Bronchial epithelial cell (primary cell): ENCODE results near the gene CATSPERE. TPM values are rescaled to one million over a fixed set of nuclear protein-coding genes. Genes with fewer than 3 reads are reported as not detected.
"Not testable (repeated sequence)": the region's sequence is repeated elsewhere in the genome, so short reads cannot be mapped to it uniquely, and the experiment has no call there.

Experiments used
- DNase-seq: peaks from one replicate; pipeline ENCODE4 v3.0.0-alpha.2; 2010; ENCODE audit warnings: low read depth
- FAIRE-seq: peaks from 2 replicates; lab custom pipeline; 2011; peaks lifted over from hg19 to GRCh38; lab: Jason Lieb, UNC
- H3K27me3 ChIP-seq: 2 replicates; pipeline ENCODE4 v1.5.1; 2011; ENCODE audit warnings: low read length; ENCODE audit not compliant: control insufficient read depth, insufficient read depth
- H3K36me3 ChIP-seq: 2 replicates; pipeline ENCODE4 v1.5.1; 2011; ENCODE audit warnings: low read length; ENCODE audit not compliant: control insufficient read depth, insufficient read depth
- H3K4me3 ChIP-seq: 2 replicates; pipeline ENCODE4 v1.5.1; 2011; ENCODE audit warnings: mild to moderate bottlenecking, low read depth, low read length, control low read depth
- total RNA-seq: library from RNA; depleted of rRNA; stranded (reverse); fragments of >200 nt; gene quantifications from 2 replicates; pipeline ENCODE4 v1.2.1, GENCODE V29; 2014
- TF ChIP-seq, protein P1 (sequence below): IDR thresholded peaks from 2 replicates; pipeline ENCODE4 v1.5.1; 2011; ENCODE audit warnings: mild to moderate bottlenecking, moderate library complexity, low read length, control low read depth, inconsistent platforms; ENCODE audit not compliant: insufficient read depth, severe bottlenecking

CATSPERE gene
- total RNA-seq, 1 donor from 2014 or later, result under 0.01 TPM

DNA sequence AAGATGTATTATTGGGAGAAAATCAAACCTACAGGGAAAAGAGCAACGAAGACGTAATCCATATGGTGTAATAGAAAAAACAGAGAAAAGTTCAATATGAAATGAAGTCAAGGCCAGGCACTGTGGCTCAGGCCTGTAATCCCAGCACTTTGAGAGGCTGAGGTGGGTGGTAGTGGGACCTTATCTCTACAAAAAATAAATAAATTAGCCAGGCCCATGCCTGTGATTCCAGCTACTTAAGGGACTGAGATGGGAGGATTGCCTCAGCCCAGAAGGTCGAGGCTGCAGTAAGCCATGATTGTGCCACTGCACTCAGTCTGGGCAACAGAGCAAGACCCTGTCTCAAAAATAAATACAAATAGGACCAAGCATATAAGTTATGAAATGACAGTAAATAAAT lies 203.3 kb downstream of the CATSPERE start:
- Histone ChIP-seq H3K4me3 (no peak overlapping the region), H3K36me3 (no peaks in the 10 kb centered on the region), H3K27me3 (no peaks in the 10 kb centered on the region)
- TF ChIP-seq, protein P1, sequence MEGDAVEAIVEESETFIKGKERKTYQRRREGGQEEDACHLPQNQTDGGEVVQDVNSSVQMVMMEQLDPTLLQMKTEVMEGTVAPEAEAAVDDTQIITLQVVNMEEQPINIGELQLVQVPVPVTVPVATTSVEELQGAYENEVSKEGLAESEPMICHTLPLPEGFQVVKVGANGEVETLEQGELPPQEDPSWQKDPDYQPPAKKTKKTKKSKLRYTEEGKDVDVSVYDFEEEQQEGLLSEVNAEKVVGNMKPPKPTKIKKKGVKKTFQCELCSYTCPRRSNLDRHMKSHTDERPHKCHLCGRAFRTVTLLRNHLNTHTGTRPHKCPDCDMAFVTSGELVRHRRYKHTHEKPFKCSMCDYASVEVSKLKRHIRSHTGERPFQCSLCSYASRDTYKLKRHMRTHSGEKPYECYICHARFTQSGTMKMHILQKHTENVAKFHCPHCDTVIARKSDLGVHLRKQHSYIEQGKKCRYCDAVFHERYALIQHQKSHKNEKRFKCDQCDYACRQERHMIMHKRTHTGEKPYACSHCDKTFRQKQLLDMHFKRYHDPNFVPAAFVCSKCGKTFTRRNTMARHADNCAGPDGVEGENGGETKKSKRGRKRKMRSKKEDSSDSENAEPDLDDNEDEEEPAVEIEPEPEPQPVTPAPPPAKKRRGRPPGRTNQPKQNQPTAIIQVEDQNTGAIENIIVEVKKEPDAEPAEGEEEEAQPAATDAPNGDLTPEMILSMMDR, result no peak
- FAIRE-seq (no peak), DNase-seq (no peak)

DNA sequence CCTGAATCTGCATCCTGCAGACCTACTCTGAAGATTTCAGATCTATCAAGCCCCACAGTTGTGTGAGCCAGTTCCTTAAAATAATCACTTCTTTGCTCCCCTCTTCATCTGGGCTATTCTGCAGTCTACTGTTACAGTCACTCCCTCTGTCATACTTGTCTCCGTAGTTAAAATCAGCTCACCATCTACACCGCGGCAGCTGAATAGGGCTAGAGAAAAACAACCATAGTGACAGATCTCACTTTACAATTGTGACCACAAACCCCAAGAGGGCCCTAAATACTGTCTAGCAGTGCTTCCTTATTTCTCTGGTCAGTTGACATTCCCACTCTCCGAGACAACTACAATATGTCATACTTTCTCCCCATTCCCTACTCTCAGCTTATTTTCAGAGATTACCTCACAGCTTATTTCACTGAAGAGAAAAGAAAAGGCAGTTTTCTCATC lies 204.7 kb downstream of the CATSPERE start:
- Histone ChIP-seq H3K4me3 (no peak overlapping the region), H3K36me3 (no peaks in the 10 kb centered on the region), H3K27me3 (no peaks in the 10 kb centered on the region)
- FAIRE-seq, result no peak
- no peak for DNase-seq
- TF ChIP-seq, protein P1, result no peak

DNA sequence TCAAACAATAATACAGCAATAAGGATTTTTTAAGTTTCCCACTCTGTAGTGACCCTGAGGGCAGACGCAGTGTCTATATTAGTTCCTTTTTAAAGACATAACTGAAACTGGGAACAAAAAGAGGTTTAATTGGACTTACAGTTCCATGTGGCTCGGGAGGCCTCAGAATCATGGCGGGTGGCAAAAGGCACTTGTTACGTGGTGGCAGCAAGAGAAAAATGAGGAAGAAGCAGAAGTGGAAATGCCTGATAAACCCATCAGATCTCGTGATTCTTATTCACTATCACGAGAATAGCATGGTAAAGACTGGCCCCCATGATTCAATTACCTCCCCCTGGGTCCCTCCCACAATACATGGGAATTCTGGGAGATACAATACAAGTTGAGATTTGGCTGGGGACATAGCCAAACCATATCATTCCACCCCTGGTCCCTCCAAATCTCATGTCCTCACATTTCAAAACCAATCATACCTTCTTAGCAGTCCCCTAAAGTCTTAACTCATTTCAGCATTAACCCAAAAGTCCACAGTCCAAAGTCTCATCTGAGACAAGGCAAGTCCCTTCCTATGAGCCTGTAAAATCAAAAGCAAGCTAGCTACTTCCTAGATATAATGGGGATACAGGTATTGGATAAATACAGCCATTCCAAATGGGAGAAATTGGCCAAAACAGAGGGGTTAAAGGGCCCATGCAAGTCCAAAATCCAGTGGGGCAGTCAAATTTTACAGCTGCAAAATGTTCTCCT lies 205.8 kb downstream of the CATSPERE start:
- FAIRE-seq, H3K4me3 ChIP-seq, H3K27me3 ChIP-seq, H3K36me3 ChIP-seq, DNase-seq: not testable (repeated sequence)

DNA sequence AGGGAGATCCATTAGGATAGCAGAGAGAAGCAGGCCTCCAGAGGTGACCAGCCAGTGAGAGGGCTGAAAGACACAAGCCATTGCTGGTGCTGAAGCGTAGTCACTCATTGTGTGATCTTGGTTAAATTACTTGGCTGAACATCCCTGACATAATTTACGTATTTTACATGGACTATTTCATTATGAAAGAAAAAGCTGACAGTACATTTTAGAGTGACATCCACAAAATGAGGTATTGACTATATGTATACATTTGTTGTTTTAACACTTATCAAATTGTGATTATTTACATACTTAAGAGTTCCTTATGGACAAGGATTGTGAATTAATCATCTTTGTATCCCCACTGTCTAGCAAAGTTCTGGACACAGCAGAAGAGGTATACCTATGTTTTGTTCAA lies 206.7 kb downstream of the CATSPERE start:
- H3K4me3 ChIP-seq, result no peak overlapping the region
- no peak for DNase-seq
- FAIRE-seq, result no peak
- H3K36me3 ChIP-seq, result peaks cover 1% of the 10 kb centered on the region
- H3K27me3 ChIP-seq, result no peaks in the 10 kb centered on the region
- TF ChIP-seq, protein P1, result no peak

DNA sequence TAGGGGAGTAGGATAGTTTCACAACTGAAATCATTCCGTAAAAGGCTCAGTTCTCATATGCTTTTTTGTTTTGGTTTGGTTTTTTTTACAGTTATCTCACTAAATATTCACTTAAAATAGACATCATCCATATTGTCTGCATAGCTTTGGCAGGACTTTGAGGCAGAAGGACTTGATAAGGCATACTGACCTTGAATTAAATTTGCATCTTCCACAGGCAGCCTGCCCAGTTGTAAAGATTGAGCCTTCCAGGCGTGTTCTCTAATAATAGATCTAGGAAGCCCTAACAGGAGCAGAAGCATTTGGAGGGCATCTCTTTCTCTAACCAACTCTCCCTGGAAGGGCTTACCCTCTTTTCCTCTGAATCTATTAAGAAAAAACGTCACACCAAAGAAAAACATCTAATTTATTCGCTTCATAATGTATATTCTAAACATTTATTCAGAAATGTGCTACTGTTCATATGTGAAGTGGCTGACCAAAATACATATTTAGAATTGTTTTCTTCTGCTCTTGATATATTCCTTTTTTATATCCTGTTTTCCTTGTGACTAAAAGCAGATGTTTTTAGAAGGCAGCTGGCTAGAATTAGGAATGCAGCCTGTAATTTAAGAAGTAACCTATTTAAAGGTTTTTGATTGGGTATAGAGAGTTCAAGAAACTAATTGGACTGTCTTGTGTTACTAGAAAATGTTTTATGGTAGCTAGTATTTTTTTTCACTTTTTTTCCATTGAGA lies 212.0 kb downstream of the CATSPERE start:
- Histone ChIP-seq H3K36me3 (peaks cover 1% of the 10 kb centered on the region), H3K4me3 (no peak overlapping the region), H3K27me3 (no peaks in the 10 kb centered on the region)
- TF ChIP-seq, protein P1, result no peak
- FAIRE-seq (no peak), DNase-seq (no peak)

DNA sequence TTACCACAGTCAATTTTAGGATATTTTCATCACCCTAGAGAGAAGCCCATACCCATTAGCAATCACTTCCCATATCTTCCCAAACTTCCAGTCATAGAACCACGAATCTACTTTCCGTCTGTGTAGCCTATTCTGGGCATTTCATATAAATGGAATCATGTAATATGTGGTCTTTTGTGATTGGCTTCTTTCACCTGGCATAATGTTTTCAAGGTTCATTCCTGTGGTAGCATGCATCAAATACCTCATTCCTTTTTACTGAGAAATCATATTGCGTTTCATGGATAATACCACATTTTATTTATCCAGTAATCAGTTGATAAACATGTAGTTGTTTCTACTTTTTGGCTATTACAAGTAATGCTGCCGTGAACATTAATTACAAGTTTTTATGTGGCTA lies 213.4 kb downstream of the CATSPERE start:
- Histone ChIP-seq H3K36me3 (peaks cover 1% of the 10 kb centered on the region), H3K27me3 (no peaks in the 10 kb centered on the region), H3K4me3 (no peak overlapping the region)
- DNase-seq (peak; percentile 75), FAIRE-seq (no peak)
- TF ChIP-seq, protein P1, result no peak
